Measurements from ENCODE around the gene RIOK2. TPM values are rescaled to one million over a fixed set of nuclear protein-coding genes. Genes with fewer than 3 reads are reported as not detected.

RIOK2 gene
- total and polyA plus RNA-seq, 9 of the 15 experiments (the other 6 are each of a cell fraction or from before 2014, with no cell fraction given): 22.9 to 97.6 (median 47.8) TPM

- no TSS peak for BruUV-seq (replicated peaks)
- no peak overlapping the region for H3K4me2 ChIP-seq (ENCODE audit: insufficient read depth, low read length)
- H2AFZ ChIP-seq (ENCODE audit: low read depth, low read length): no peak overlapping the region
- intact Hi-C loops (cut with micrococcal nuclease) (no loop called here), in situ Hi-C loops (cut with MboI) (no loop called here)
- FAIRE-seq: no peak
- H3K27me3 ChIP-seq (ENCODE audit: control insufficient read depth in 2 of 2, insufficient read depth in 2 of 2, low read length in 2 of 2): no peaks in the 10 kb centered on the region
- H3K36me3 ChIP-seq (ENCODE audit: control insufficient read depth, insufficient read depth, low read length): peaks cover 96% of the 10 kb centered on the region
- no peaks in the 10 kb centered on the region for H4K20me1 ChIP-seq (replicated peaks; ENCODE audit: control insufficient read depth, insufficient read depth, low read length)
- no peak for ATAC-seq
- no peak overlapping the region for H3K9ac ChIP-seq (ENCODE audit: insufficient read depth in 1 of 2, low read depth in 2 of 2, low read length in 2 of 2)
- H3K9me3 ChIP-seq (replicated peaks; ENCODE audit: control insufficient read depth, insufficient read depth, low read depth, low read length): no peaks in the 10 kb centered on the region
- no peaks in the 10 kb centered on the region for H3K79me2 ChIP-seq (ENCODE audit: control insufficient read depth, insufficient read depth, low read length)
- H3K9me1 ChIP-seq (ENCODE audit: control insufficient read depth, insufficient read depth, low read length): no peaks in the 10 kb centered on the region
- WGBS (ENCODE audit: insufficient coverage, low coverage, missing lambda C conversion rate): 98% methylated on average over 3 of the region's 3 CpGs
- H3K4me1 ChIP-seq (replicated peaks in 1 of 2; ENCODE audit: control insufficient read depth in 2 of 2, insufficient read depth in 2 of 2, low read length in 2 of 2): no peaks in the 10 kb centered on the region
- TF ChIP-seq NONO (IDR thresholded peaks at IDR 0.05; ENCODE audit: low read depth in 2 of 2, low read length in 1 of 2) (no peak), ZC3H4 (CRISPR knock-in tag; IDR thresholded peaks at IDR 0.05; ENCODE audit: borderline replicate concordance) (no peak), HMGXB4 (CRISPR knock-in tag; IDR thresholded peaks at IDR 0.05) (no peak), HSF4 (CRISPR knock-in tag; IDR thresholded peaks at IDR 0.05; ENCODE audit: borderline replicate concordance) (no peak), TCFL5 (CRISPR knock-in tag; conservative IDR thresholded peaks at IDR 0.05) (no peak), CREBBP (IDR thresholded peaks at IDR 0.05; ENCODE audit: low read depth, low read length) (no peak), FOSL1 (tag; conservative IDR thresholded peaks at IDR 0.05) (no peak), ZNF280A (IDR thresholded peaks at IDR 0.05; ENCODE audit: low read depth, partially characterized antibody) (no peak), GATAD2B (IDR thresholded peaks at IDR 0.05; ENCODE audit: borderline replicate concordance) (no peak), ZNF699 (CRISPR knock-in tag; IDR thresholded peaks at IDR 0.05; ENCODE audit: insufficient replicate concordance) (no peak), HES1 (IDR thresholded peaks at IDR 0.05; ENCODE audit: low read depth) (no peak)
- H3K4me3 ChIP-seq: no peak overlapping the region
- ChIA-PET CTCF (ENCODE audit: low intra/inter-chr PET ratio) (no interaction called here), POLR2A (interaction anchor here (0.6 kb wide), 1 partner anchor 419 kb away, joined by 3 read pairs; no protein-coding TSS in a partner anchor)
- H3K27ac ChIP-seq (ENCODE audit: extremely low read depth, low read depth, low read length): no peak overlapping the region
- no peak for DNase-seq (ENCODE audit: extremely low read depth in 1 of 4, low spot score in 3 of 4)
Measured at GRCh38 chr5:97171703-97172102, 11.3 kb downstream of the RIOK2 start.

All from K562 (cell line).